Liver (tissue), 9 donors: ENCODE measurements around the gene TMEM135. TPM values are rescaled to one million over a fixed set of nuclear protein-coding genes. Genes with fewer than 3 reads are reported as not detected.

Source experiments
- DNase-seq: peaks from one replicate; pipeline ENCODE4 v3.0.0-alpha.2; 2017; ENCODE audit warnings: low spot score
- H3K27ac ChIP-seq, 2 donors: one replicate each; pipeline ENCODE4 v1.7.0; 2013; ENCODE audit warnings: inconsistent platforms in 2 of 2, low read length in 2 of 2, control low read depth in 1 of 2, low read depth in 1 of 2, mild to moderate bottlenecking in 1 of 2
- H3K27me3 ChIP-seq, 4 donors: one replicate each; pipeline versions ENCODE4 v1.6.1 to v1.7.0; 2013; ENCODE audit warnings: low read length in 3 of 4, inconsistent platforms in 1 of 4, mild to moderate bottlenecking in 1 of 4, moderate library complexity in 1 of 4; ENCODE audit not compliant: control insufficient read depth in 4 of 4, insufficient read depth in 4 of 4
- H3K36me3 ChIP-seq, 4 donors: one replicate each; pipeline versions ENCODE4 v1.6.1 to v1.7.0; 2013; ENCODE audit warnings: low read length in 3 of 4, mild to moderate bottlenecking in 3 of 4, low read depth in 1 of 4, moderate library complexity in 1 of 4; ENCODE audit not compliant: control insufficient read depth in 4 of 4, insufficient read depth in 3 of 4
- H3K4me1 ChIP-seq, 4 donors: one replicate each; pipeline versions ENCODE4 v1.6.1 to v1.7.0; 2013; ENCODE audit warnings: low read length in 3 of 4, mild to moderate bottlenecking in 3 of 4, moderate library complexity in 1 of 4; ENCODE audit not compliant: control insufficient read depth in 4 of 4, insufficient read depth in 4 of 4
- H3K4me3 ChIP-seq, 3 donors: one replicate each; pipeline versions ENCODE4 v1.6.1 to v1.7.0; 2013; ENCODE audit warnings: low read length in 3 of 3, control low read depth in 1 of 3, low read depth in 1 of 3, mild to moderate bottlenecking in 1 of 3
- H3K9ac ChIP-seq, 2 donors: one replicate each; pipeline ENCODE4 v1.7.0; 2013; ENCODE audit warnings: low read length in 2 of 2, mild to moderate bottlenecking in 2 of 2, moderate library complexity in 2 of 2, control low read depth in 1 of 2, low read depth in 1 of 2
- H3K9me3 ChIP-seq, 4 donors: one replicate each; pipeline versions ENCODE4 v1.6.1 to v1.7.0; 2013; ENCODE audit warnings: low read length in 3 of 4; ENCODE audit not compliant: control insufficient read depth in 4 of 4
- EGR1 ChIP-seq, 2 donors: IDR thresholded peaks; 2 replicates each; pipeline ENCODE4 v1.6.1; 2016 to 2018; ENCODE audit warnings: antibody characterized with exemption in 2 of 2, low read depth in 2 of 2
- FOXA1 ChIP-seq: IDR thresholded peaks from 2 replicates; pipeline ENCODE4 v1.6.1; 2016; ENCODE audit warnings: antibody characterized with exemption
- FOXA2 ChIP-seq: IDR thresholded peaks from 2 replicates; pipeline ENCODE4 v1.6.1; 2016; ENCODE audit warnings: antibody characterized with exemption
- GABPA ChIP-seq, 2 donors: IDR thresholded peaks in 1 of 2; conservative IDR thresholded peaks in 1 of 2; 2 replicates each; pipeline ENCODE4 v1.6.1; 2016; ENCODE audit warnings: antibody characterized with exemption in 2 of 2, mild to moderate bottlenecking in 1 of 2, moderate library complexity in 1 of 2
- HNF4A ChIP-seq, 2 donors: conservative IDR thresholded peaks; 2 replicates each; pipeline ENCODE4 v1.6.1; 2016; ENCODE audit warnings: antibody characterized with exemption in 2 of 2, mild to moderate bottlenecking in 2 of 2
- HNF4G ChIP-seq: IDR thresholded peaks from 2 replicates; pipeline ENCODE4 v1.6.1; 2016; ENCODE audit warnings: antibody characterized with exemption
- JUND ChIP-seq, 2 donors: IDR thresholded peaks; 2 replicates each; pipeline ENCODE4 v1.6.1; 2016; ENCODE audit warnings: antibody characterized with exemption in 2 of 2
- NR2F2 ChIP-seq: IDR thresholded peaks from 2 replicates; pipeline ENCODE4 v1.6.1; 2016; ENCODE audit warnings: antibody characterized with exemption
- RAD21 ChIP-seq, 2 donors: IDR thresholded peaks; 2 replicates each; pipeline ENCODE4 v1.6.1; 2016; ENCODE audit warnings: antibody characterized with exemption in 2 of 2, mild to moderate bottlenecking in 2 of 2
- RXRA ChIP-seq, 2 donors: IDR thresholded peaks; 2 replicates each; pipeline ENCODE4 v1.6.1; 2017 to 2018; ENCODE audit warnings: antibody characterized with exemption in 2 of 2, mild to moderate bottlenecking in 1 of 2
- SP1 ChIP-seq: IDR thresholded peaks from 2 replicates; pipeline ENCODE4 v1.6.1; 2018; ENCODE audit warnings: antibody characterized with exemption, mild to moderate bottlenecking
- TAF1 ChIP-seq: conservative IDR thresholded peaks from 2 replicates; pipeline ENCODE4 v1.6.1; 2016; ENCODE audit warnings: antibody characterized with exemption, mild to moderate bottlenecking
- YY1 ChIP-seq: IDR thresholded peaks from 2 replicates; pipeline ENCODE4 v1.6.1; 2016; ENCODE audit warnings: antibody characterized with exemption, mild to moderate bottlenecking
- WGBS: extraction: QIAGEN DNeasy Blood & Tissue Kit; methylation state at CpG from one replicate; pipeline ENCODE4 v1.1.7; 2013; 5-methylcytosine and 5-hydroxymethylcytosine counted together
- polyA plus RNA-seq, 2 donors: library from polyadenylated mRNA; stranded (reverse) in 1 of 2; unstranded in 1 of 2; fragments of 200-250 nt in 1 of 2; fragments of >200 nt in 1 of 2; fragmentation: Nextera tagmentation in 1 of 2; extraction: Ambion mirVana in 1 of 2; gene quantifications; one replicate each; pipeline versions ENCODE4 v1.2.1 to v1.2.3, GENCODE V29; 2013 to 2015
- total RNA-seq, 2 donors: library from RNA; depleted of rRNA; stranded (reverse); fragments of >200 nt; gene quantifications; one replicate each; pipeline ENCODE4 v1.2.3, GENCODE V29; 2014
- TF ChIP-seq, protein P1 (sequence below): IDR thresholded peaks from 2 replicates; pipeline ENCODE4 v1.6.1; 2016; ENCODE audit warnings: antibody characterized with exemption
- TF ChIP-seq, protein P2 (sequence below): IDR thresholded peaks from 2 replicates; pipeline ENCODE4 v1.6.1; 2016; ENCODE audit warnings: antibody characterized with exemption
- TF ChIP-seq, protein P3 (sequence below): IDR thresholded peaks from 2 replicates; pipeline ENCODE4 v1.6.1; 2016; ENCODE audit warnings: antibody characterized with exemption, mild to moderate bottlenecking
- TF ChIP-seq, protein P4 (sequence below): IDR thresholded peaks from 2 replicates; pipeline ENCODE4 v1.6.1; 2016; ENCODE audit warnings: antibody characterized with exemption
- TF ChIP-seq, protein P5 (sequence below): fragments of 150-350 bp; IDR thresholded peaks from 2 replicates; pipeline ENCODE4 v1.5.1; 2017; ENCODE audit warnings: improper control_type of control experiment, low read depth, low read length; ENCODE audit not compliant: missing input control
- donor health status: healthy.
- donor health status: healthy.
- donor health status: healthy.
- donor health status: healthy.
- donor health status: healthy.

Gene TMEM135
- 10 to 100 TPM; 29.4 to 38.9 TPM for total RNA-seq
- polyA plus RNA-seq: 10 to 100 TPM; 10.0 to 17.5 TPM

DNA sequence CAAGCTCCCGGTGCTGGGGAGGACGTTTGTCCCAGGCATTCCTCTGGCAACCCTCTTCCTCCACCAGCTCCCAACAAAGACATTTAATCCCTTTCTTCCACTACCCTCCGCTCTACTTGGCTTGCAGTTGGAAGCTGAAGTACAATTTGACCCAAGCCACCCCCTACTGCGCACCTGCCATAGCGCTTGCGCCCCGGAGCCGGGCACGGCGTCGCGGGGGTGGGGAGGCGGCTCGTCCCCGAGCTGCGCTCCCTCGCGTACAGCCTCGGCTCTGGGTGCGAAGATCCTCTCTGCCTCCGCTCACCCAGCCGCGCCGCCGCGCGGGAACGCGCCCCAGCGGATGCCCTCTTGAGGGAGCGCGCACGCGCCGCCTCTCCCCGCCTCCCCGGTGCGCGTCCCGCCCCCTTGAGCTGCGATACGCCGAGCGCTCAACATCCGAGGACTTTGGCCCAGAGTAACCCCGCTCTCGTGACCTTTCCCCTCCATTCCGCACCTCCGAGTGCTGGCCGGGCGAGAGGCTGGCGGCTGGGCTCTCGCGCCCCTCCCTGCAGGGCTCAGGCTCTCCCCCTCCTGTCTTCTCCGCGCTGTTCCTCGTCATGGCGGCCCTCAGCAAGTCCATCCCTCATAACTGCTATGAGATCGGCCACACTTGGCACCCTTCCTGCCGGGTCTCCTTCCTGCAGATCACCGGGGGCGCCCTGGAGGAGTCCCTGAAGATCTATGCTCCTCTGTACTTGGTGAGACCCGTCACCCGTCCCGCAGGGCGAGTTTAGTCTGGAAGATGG, at the start of gene TMEM135:
TMEM135 (plus strand) TSS at position 485 of the 785 bp plus-strand sequence; CDS start at position 597, 112 bp downstream.
- under 1% methylated on average over 66 of the region's 66 CpGs for WGBS
- peak; percentile 92 for DNase-seq
- no peaks in the 10 kb centered on the region for H3K9me3 ChIP-seq
- H3K4me1 ChIP-seq: peaks cover 8 to 37% (median 18%) of the 10 kb centered on the region in 4 donors
- peak; percentile 67 for TF ChIP-seq NR2F2
- TF ChIP-seq FOXA2: no peak
- peak; percentile 11 for TF ChIP-seq FOXA1
- TF ChIP-seq, protein P1, sequence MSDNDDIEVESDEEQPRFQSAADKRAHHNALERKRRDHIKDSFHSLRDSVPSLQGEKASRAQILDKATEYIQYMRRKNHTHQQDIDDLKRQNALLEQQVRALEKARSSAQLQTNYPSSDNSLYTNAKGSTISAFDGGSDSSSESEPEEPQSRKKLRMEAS: no peak
- TF ChIP-seq, protein P2, sequence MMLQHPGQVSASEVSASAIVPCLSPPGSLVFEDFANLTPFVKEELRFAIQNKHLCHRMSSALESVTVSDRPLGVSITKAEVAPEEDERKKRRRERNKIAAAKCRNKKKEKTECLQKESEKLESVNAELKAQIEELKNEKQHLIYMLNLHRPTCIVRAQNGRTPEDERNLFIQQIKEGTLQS: no peak
- TF ChIP-seq, protein P3, sequence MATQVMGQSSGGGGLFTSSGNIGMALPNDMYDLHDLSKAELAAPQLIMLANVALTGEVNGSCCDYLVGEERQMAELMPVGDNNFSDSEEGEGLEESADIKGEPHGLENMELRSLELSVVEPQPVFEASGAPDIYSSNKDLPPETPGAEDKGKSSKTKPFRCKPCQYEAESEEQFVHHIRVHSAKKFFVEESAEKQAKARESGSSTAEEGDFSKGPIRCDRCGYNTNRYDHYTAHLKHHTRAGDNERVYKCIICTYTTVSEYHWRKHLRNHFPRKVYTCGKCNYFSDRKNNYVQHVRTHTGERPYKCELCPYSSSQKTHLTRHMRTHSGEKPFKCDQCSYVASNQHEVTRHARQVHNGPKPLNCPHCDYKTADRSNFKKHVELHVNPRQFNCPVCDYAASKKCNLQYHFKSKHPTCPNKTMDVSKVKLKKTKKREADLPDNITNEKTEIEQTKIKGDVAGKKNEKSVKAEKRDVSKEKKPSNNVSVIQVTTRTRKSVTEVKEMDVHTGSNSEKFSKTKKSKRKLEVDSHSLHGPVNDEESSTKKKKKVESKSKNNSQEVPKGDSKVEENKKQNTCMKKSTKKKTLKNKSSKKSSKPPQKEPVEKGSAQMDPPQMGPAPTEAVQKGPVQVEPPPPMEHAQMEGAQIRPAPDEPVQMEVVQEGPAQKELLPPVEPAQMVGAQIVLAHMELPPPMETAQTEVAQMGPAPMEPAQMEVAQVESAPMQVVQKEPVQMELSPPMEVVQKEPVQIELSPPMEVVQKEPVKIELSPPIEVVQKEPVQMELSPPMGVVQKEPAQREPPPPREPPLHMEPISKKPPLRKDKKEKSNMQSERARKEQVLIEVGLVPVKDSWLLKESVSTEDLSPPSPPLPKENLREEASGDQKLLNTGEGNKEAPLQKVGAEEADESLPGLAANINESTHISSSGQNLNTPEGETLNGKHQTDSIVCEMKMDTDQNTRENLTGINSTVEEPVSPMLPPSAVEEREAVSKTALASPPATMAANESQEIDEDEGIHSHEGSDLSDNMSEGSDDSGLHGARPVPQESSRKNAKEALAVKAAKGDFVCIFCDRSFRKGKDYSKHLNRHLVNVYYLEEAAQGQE: no peak
- peak; percentile 61 to 63 for TF ChIP-seq HNF4A (conservative IDR thresholded peaks at IDR 0.05)
- peak; percentile 92 for TF ChIP-seq SP1
- TF ChIP-seq, protein P4, sequence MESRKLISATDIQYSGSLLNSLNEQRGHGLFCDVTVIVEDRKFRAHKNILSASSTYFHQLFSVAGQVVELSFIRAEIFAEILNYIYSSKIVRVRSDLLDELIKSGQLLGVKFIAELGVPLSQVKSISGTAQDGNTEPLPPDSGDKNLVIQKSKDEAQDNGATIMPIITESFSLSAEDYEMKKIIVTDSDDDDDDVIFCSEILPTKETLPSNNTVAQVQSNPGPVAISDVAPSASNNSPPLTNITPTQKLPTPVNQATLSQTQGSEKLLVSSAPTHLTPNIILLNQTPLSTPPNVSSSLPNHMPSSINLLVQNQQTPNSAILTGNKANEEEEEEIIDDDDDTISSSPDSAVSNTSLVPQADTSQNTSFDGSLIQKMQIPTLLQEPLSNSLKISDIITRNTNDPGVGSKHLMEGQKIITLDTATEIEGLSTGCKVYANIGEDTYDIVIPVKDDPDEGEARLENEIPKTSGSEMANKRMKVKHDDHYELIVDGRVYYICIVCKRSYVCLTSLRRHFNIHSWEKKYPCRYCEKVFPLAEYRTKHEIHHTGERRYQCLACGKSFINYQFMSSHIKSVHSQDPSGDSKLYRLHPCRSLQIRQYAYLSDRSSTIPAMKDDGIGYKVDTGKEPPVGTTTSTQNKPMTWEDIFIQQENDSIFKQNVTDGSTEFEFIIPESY: no peak
- TF ChIP-seq TAF1: peak; percentile 28
- no peak for TF ChIP-seq JUND (IDR thresholded peaks at IDR 0.05)
- TF ChIP-seq RAD21 (IDR thresholded peaks at IDR 0.05): peak; percentile 30 to 60
- TF ChIP-seq YY1: peak; percentile 97
- TF ChIP-seq HNF4G: peak; percentile 27
- TF ChIP-seq EGR1 (IDR thresholded peaks at IDR 0.05; ENCODE audit: low read depth in 2 of 2): peak in 1 of 2 donors; percentile 15
- peak; percentile 93 to 98 for TF ChIP-seq RXRA (IDR thresholded peaks at IDR 0.05)
- TF ChIP-seq, protein P5, sequence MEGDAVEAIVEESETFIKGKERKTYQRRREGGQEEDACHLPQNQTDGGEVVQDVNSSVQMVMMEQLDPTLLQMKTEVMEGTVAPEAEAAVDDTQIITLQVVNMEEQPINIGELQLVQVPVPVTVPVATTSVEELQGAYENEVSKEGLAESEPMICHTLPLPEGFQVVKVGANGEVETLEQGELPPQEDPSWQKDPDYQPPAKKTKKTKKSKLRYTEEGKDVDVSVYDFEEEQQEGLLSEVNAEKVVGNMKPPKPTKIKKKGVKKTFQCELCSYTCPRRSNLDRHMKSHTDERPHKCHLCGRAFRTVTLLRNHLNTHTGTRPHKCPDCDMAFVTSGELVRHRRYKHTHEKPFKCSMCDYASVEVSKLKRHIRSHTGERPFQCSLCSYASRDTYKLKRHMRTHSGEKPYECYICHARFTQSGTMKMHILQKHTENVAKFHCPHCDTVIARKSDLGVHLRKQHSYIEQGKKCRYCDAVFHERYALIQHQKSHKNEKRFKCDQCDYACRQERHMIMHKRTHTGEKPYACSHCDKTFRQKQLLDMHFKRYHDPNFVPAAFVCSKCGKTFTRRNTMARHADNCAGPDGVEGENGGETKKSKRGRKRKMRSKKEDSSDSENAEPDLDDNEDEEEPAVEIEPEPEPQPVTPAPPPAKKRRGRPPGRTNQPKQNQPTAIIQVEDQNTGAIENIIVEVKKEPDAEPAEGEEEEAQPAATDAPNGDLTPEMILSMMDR: no peak
- no peak for TF ChIP-seq GABPA (IDR thresholded peaks at IDR 0.05 in 1 of 2, conservative IDR thresholded peaks at IDR 0.05 in 1 of 2)
- H3K36me3 ChIP-seq: no peaks in the 10 kb centered on the region
- H3K27ac ChIP-seq: peak within 1 kb of the TSS; percentile 93 to 94
- H3K4me3 ChIP-seq: peak within 1 kb of the TSS; percentile 69 to 86 (median 83)
- H3K27me3 ChIP-seq: no peaks in the 10 kb centered on the region
- H3K9ac ChIP-seq: peak within 1 kb of the TSS; percentile 82 to 97
